ENCODE results near the gene RABGGTA.

The RABGGTA gene

DNA sequence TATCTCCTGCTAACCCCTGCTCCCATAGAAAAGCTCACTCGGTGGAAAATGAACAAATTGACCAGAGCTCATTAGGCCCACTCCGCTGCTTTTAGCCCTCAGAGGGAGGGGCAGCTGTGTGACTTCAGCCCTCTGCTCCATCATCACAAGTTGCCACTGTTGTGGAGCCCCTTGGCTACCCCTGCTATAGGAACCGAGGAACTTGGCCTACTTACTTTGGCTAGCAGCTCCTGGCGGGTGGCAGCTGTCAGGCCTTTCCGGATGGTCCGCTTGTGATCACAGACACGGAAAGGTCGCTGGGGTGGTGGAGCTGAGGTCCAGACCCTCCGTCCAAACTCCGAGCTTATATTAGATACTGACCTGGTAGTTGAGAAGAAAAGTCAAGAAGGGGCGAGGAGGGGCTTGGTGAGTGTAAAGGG lies 35.8 kb upstream of the RABGGTA start:
- TF ChIP-seq, protein P1, sequence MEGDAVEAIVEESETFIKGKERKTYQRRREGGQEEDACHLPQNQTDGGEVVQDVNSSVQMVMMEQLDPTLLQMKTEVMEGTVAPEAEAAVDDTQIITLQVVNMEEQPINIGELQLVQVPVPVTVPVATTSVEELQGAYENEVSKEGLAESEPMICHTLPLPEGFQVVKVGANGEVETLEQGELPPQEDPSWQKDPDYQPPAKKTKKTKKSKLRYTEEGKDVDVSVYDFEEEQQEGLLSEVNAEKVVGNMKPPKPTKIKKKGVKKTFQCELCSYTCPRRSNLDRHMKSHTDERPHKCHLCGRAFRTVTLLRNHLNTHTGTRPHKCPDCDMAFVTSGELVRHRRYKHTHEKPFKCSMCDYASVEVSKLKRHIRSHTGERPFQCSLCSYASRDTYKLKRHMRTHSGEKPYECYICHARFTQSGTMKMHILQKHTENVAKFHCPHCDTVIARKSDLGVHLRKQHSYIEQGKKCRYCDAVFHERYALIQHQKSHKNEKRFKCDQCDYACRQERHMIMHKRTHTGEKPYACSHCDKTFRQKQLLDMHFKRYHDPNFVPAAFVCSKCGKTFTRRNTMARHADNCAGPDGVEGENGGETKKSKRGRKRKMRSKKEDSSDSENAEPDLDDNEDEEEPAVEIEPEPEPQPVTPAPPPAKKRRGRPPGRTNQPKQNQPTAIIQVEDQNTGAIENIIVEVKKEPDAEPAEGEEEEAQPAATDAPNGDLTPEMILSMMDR (conservative IDR thresholded peaks at IDR 0.05; ENCODE audit: low read depth, low read length): no peak
- no peak overlapping the region for H3K9ac ChIP-seq
- H3K4me3 ChIP-seq (IDR thresholded peaks at IDR 0.05; ENCODE audit: insufficient read depth, low read depth, low read length): no peak overlapping the region
- H3K4me2 ChIP-seq: no peak overlapping the region
- peaks cover 5% of the 10 kb centered on the region; the same call in 1 of the 2 replicates for H3K79me2 ChIP-seq (ENCODE audit: insufficient read depth, low read depth)
- peaks cover 26% of the 10 kb centered on the region for H3K4me1 ChIP-seq (ENCODE audit: low read depth, poor library complexity, severe bottlenecking)
- no peak overlapping the region; the same call in 1 of the 2 replicates for H3K27ac ChIP-seq
- no peaks in the 10 kb centered on the region for H4K20me1 ChIP-seq (ENCODE audit: insufficient read depth)
- H2AFZ ChIP-seq (ENCODE audit: low read depth): no peak overlapping the region
- H3K27me3 ChIP-seq (ENCODE audit: insufficient read depth, low read depth): no peaks in the 10 kb centered on the region
- H3K36me3 ChIP-seq (ENCODE audit: insufficient read depth): no peaks in the 10 kb centered on the region

DNA sequence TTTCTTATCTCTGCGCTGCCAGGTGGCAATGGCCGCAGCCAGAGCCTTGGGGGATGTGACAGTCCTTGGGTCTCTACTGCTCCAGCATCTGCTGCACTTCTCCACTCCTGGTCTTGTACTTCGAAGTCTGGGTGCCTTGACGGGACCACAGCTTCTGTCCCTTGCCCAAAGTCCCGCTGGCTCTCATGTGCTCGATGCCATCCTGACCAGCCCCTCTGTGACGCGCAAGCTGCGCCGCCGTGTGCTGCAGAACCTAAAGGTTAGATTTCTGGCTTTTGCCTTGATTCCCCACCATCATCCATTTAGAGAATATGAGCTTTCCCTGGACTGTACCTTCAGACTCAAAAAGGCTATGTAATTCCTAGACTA lies 32.6 kb upstream of the RABGGTA start:
- TF ChIP-seq, protein P1 (conservative IDR thresholded peaks at IDR 0.05; ENCODE audit: low read depth, low read length): no peak
- Histone ChIP-seq H3K4me1 (ENCODE audit: low read depth, poor library complexity, severe bottlenecking) (peaks cover 13% of the 10 kb centered on the region), H3K27me3 (ENCODE audit: insufficient read depth, low read depth) (no peaks in the 10 kb centered on the region), H3K9ac (no peak overlapping the region), H3K4me3 (IDR thresholded peaks at IDR 0.05; ENCODE audit: insufficient read depth, low read depth, low read length) (no peak overlapping the region), H4K20me1 (ENCODE audit: insufficient read depth) (no peaks in the 10 kb centered on the region), H3K27ac (no peak overlapping the region), H3K79me2 (ENCODE audit: insufficient read depth, low read depth) (peaks cover 12% of the 10 kb centered on the region; the same call in 1 of the 2 replicates), H3K36me3 (ENCODE audit: insufficient read depth) (no peaks in the 10 kb centered on the region), H2AFZ (ENCODE audit: low read depth) (no peak overlapping the region), H3K4me2 (no peak overlapping the region)

DNA sequence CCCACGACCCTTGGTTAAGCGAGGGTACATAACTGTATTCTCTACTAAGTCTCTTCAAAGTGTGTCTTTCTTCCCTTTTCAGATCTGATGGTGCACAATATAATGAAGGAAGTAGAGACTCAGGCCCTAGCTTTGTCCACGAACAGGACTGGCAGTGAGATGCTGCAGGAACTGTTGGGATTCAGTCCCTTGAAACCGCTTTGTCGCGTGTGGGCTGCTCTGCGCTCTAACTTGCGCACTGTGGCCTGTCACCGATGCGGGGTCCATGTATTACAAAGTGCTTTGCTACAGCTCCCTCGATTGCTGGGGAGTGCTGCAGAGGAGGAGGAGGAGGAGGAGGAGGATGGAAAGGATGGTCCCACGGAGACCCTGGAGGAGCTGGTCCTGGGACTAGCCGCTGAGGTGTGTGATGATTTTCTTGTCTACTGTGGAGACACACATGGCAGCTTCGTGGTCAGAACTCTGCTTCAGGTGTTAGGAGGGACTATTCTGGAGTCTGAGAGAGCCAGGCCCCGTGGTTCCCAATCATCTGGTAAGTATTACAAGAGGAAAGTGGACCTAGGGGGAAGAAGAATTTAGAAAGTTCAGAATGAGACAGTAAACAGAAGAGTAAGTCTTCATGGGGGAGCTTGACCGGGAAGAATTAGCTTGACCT lies 29.1 kb upstream of the RABGGTA start:
- TF ChIP-seq, protein P1 (conservative IDR thresholded peaks at IDR 0.05; ENCODE audit: low read depth, low read length): no peak

DNA sequence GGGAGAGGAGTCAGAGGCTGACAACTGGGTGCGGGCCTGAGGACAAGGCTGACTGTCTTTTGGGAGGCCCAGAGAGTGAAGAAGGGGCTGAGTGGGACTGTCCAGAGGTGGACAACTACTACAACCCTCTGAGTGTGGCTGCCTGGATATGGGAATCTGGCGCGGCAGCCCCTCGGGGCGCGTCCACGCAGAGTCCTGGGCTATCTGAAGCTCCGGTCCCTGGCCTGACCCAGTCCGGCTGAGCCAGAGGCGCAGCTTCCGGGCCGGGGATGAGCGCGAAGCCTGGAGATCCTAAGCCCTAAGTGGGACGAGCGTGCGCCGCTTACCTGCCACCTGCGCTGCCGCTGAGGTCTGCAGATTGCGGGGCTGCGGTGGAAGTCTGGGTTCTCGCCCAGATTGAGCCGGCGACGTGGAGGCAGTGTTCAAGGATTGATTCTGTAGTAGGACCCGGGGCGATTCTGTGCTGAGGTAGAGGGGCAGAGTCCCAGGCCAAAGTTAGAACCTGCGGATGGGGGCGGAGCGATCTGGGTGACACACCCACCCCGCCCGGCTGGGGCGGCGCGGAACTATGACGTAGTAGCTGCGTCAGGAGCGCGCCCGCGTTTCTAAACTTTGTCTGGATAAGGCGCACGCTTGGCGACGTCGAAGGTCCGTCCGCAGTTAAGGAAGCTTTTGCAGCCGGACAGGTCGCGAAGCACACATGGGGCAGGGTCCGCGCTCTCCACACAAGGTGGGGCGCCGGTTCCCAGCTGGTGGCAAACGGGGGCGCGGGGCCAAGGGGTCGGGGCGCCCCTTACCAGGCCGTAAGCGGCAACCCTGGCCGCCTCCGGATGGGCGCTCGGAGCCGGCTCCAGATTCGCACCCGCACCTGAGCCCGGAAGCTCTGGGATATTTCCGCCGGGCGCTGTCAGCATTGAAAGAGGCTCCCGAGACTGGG lies 28.1 kb upstream of the RABGGTA start, which contains the start of the genes DHRS1 and NOP9:
Gene DHRS1, minus strand, starts transcription at position 526 of the 937 bp plus-strand sequence. CDS start 674 bp downstream, outside the sequence.
Gene NOP9, plus strand, starts transcription at position 596 of the 937 bp plus-strand sequence. Its CDS starts 105 bp downstream, at position 701.
- Histone ChIP-seq H3K4me1 (ENCODE audit: low read depth, poor library complexity, severe bottlenecking) (peaks cover 14% of the 10 kb centered on the region), H3K79me2 (ENCODE audit: insufficient read depth, low read depth) (peaks cover 12% of the 10 kb centered on the region; the same call in 1 of the 2 replicates), H3K4me3 (IDR thresholded peaks at IDR 0.05; ENCODE audit: insufficient read depth, low read depth, low read length) (no peak within 1 kb of the TSS), H3K27ac (peak within 1 kb of the TSS; percentile 45), H3K36me3 (ENCODE audit: insufficient read depth) (no peaks in the 10 kb centered on the region), H3K27me3 (ENCODE audit: insufficient read depth, low read depth) (no peaks in the 10 kb centered on the region), H3K4me2 (peak within 1 kb of the TSS; percentile 78), H4K20me1 (ENCODE audit: insufficient read depth) (no peaks in the 10 kb centered on the region), H3K9ac (peak within 1 kb of the TSS; percentile 55; the same call in 1 of the 2 replicates), H2AFZ (ENCODE audit: low read depth) (peak within 1 kb of the TSS; percentile 66)
- TF ChIP-seq, protein P1 (conservative IDR thresholded peaks at IDR 0.05; ENCODE audit: low read depth, low read length): no peak

More for the DNA sequence above, 29.1 kb upstream of the RABGGTA start:
- Histone ChIP-seq H3K27me3 (ENCODE audit: insufficient read depth, low read depth) (no peaks in the 10 kb centered on the region), H3K36me3 (ENCODE audit: insufficient read depth) (no peaks in the 10 kb centered on the region), H3K79me2 (ENCODE audit: insufficient read depth, low read depth) (peaks cover 12% of the 10 kb centered on the region; the same call in 1 of the 2 replicates), H2AFZ (ENCODE audit: low read depth) (peak overlapping the region; percentile 66; the same call in 1 of the 2 replicates), H3K9ac (peak overlapping the region; percentile 55; the same call in 1 of the 2 replicates), H4K20me1 (ENCODE audit: insufficient read depth) (no peaks in the 10 kb centered on the region), H3K4me1 (ENCODE audit: low read depth, poor library complexity, severe bottlenecking) (peaks cover 14% of the 10 kb centered on the region), H3K27ac (peak overlapping the region; percentile 45; the same call in 1 of the 2 replicates), H3K4me2 (peak overlapping the region; percentile 66), H3K4me3 (IDR thresholded peaks at IDR 0.05; ENCODE audit: insufficient read depth, low read depth, low read length) (no peak overlapping the region)

Data from KMS-11 (cell line).